Measurements from ENCODE around the gene SURF1.
"Not testable (repeated sequence)": the region's sequence is repeated elsewhere in the genome, so short reads cannot be mapped to it uniquely, and the experiment has no call there.

SURF1 gene

GRCh38 chr9:133331221-133331620 is 25.1 kb downstream of the SURF1 start:
- TF ChIP-seq CTCF (IDR thresholded peaks at IDR 0.05; ENCODE audit: insufficient read depth, low read depth, low read length, missing control alignments): no peak
- DNase-seq (ENCODE audit: low read depth): no peak
- H3K4me3 ChIP-seq (ENCODE audit: low read length): no peak overlapping the region

GRCh38 chr9:133329306-133330156 is 26.8 kb downstream of the SURF1 start:
- DNase-seq (ENCODE audit: low read depth): peak; percentile 34
- H3K4me3 ChIP-seq (ENCODE audit: low read length): not testable (repeated sequence)
- TF ChIP-seq CTCF (IDR thresholded peaks at IDR 0.05; ENCODE audit: insufficient read depth, low read depth, low read length, missing control alignments): peak; percentile 66

- no peak overlapping the region for H3K4me3 ChIP-seq (ENCODE audit: low read length)
- DNase-seq (ENCODE audit: low read depth): no peak
- TF ChIP-seq CTCF (IDR thresholded peaks at IDR 0.05; ENCODE audit: insufficient read depth, low read depth, low read length, missing control alignments): no peak
Observed at GRCh38 chr9:133327834-133328484, 28.3 kb downstream of the SURF1 start.

GRCh38 chr9:133327021-133327420 is 29.3 kb downstream of the SURF1 start:
- not testable (repeated sequence) for DNase-seq (ENCODE audit: low read depth); H3K4me3 ChIP-seq (ENCODE audit: low read length)

- DNase-seq (ENCODE audit: low read depth): no peak
- no peak for TF ChIP-seq CTCF (IDR thresholded peaks at IDR 0.05; ENCODE audit: insufficient read depth, low read depth, low read length, missing control alignments)
- no peak overlapping the region for H3K4me3 ChIP-seq (ENCODE audit: low read length)
Observed at GRCh38 chr9:133323991-133324703, 32.1 kb downstream of the SURF1 start.

- no peak overlapping the region for H3K4me3 ChIP-seq (ENCODE audit: low read length)
- no peak for DNase-seq (ENCODE audit: low read depth)
- TF ChIP-seq CTCF (IDR thresholded peaks at IDR 0.05; ENCODE audit: insufficient read depth, low read depth, low read length, missing control alignments): no peak
Observed at GRCh38 chr9:133323211-133323610, 33.1 kb downstream of the SURF1 start.

GRCh38 chr9:133322701-133323100 is 33.6 kb downstream of the SURF1 start:
- DNase-seq (ENCODE audit: low read depth): no peak
- no peak overlapping the region for H3K4me3 ChIP-seq (ENCODE audit: low read length)
- no peak for TF ChIP-seq CTCF (IDR thresholded peaks at IDR 0.05; ENCODE audit: insufficient read depth, low read depth, low read length, missing control alignments)

Measured in epithelial cell of esophagus (primary cell).